Small intestine (tissue), 7 donors: Measurements from ENCODE around the gene NABP2. TPM values are rescaled to one million over a fixed set of nuclear protein-coding genes. Genes with fewer than 3 reads are reported as not detected.

Experiments used
- DNase-seq, 2 donors: peaks; one replicate each; pipeline versions ENCODE4 v3.0.0 to v3.0.0-alpha.2; 2013
- FAIRE-seq: peaks from 2 replicates; lab custom pipeline; 2012; peaks lifted over from hg19 to GRCh38; lab: Jason Lieb, UNC
- H3K27ac ChIP-seq, 3 donors: one replicate each; pipeline ENCODE4 v1.5.1; 2013; ENCODE audit warnings: low read length in 2 of 3, mild to moderate bottlenecking in 2 of 3, control low read depth in 1 of 3, inconsistent platforms in 1 of 3, low read depth in 1 of 3, moderate library complexity in 1 of 3
- H3K27me3 ChIP-seq, 3 donors: one replicate each; pipeline ENCODE4 v1.6.1; 2013; ENCODE audit warnings: low read length in 3 of 3, inconsistent platforms in 1 of 3; ENCODE audit not compliant: control insufficient read depth in 3 of 3, insufficient read depth in 3 of 3
- H3K36me3 ChIP-seq, 3 donors: one replicate each; pipeline ENCODE4 v1.6.1; 2013; ENCODE audit warnings: low read length in 3 of 3, inconsistent platforms in 1 of 3, low read depth in 1 of 3, mild to moderate bottlenecking in 1 of 3, moderate library complexity in 1 of 3; ENCODE audit not compliant: control insufficient read depth in 3 of 3, insufficient read depth in 2 of 3
- H3K4me1 ChIP-seq, 3 donors: one replicate each; pipeline ENCODE4 v1.6.1; 2013; ENCODE audit warnings: low read length in 2 of 3, inconsistent platforms in 1 of 3, low read depth in 1 of 3, mild to moderate bottlenecking in 1 of 3, moderate library complexity in 1 of 3; ENCODE audit not compliant: control insufficient read depth in 3 of 3, insufficient read depth in 2 of 3
- H3K4me3 ChIP-seq, 3 donors: one replicate each; pipeline ENCODE4 v1.5.1; 2013; ENCODE audit warnings: low read length in 3 of 3, control low read depth in 1 of 3, inconsistent platforms in 1 of 3, low read depth in 1 of 3, mild to moderate bottlenecking in 1 of 3, moderate library complexity in 1 of 3
- H3K9me3 ChIP-seq, 2 donors: one replicate each; pipeline ENCODE4 v1.6.1; 2013; ENCODE audit warnings: low read depth in 1 of 2, low read length in 1 of 2; ENCODE audit not compliant: control insufficient read depth in 2 of 2, insufficient read depth in 1 of 2
- WGBS, 3 donors: extraction: QIAGEN DNeasy Blood & Tissue Kit; methylation state at CpG; one replicate each; pipeline ENCODE4 v1.1.7; 2013; 5-methylcytosine and 5-hydroxymethylcytosine counted together
- polyA plus RNA-seq, 4 donors: library from polyadenylated mRNA; stranded (reverse) in 3 of 4; unstranded in 1 of 4; fragments of 200-250 nt in 3 of 4; fragments of 120-200 nt in 1 of 4; gene quantifications; one replicate each; pipeline versions ENCODE4 v1.2.1 to v1.2.3, GENCODE V29; 2013
- donor health status: healthy with polysubstance abuse.
- donor health status: control.
- donor health status: control.
- donor health status: Bipolar disorder and iron deficiency.
- donor health status: healthy.

Gene NABP2
- polyA plus RNA-seq, 4 donors: 28.7 to 47.4 (median 34.5) TPM

GRCh38 chr12:56229916-56230431, 5.8 kb downstream of the NABP2 start, which contains the start of gene SLC39A5:
TSS of gene SLC39A5 (plus strand) at chr12:56230051. CDS start at chr12:56231275, 1,224 bp downstream.
- Histone ChIP-seq H3K36me3 (peaks cover 0 to 30% (median 3%) of the 10 kb centered on the region in 3 donors), H3K4me3 (peak within 1 kb of the TSS in 2 of 3 donors; percentile 65 to 70), H3K27me3 (no peaks in the 10 kb centered on the region), H3K4me1 (peaks cover 0 to 28% (median under 1%) of the 10 kb centered on the region in 3 donors), H3K9me3 (no peaks in the 10 kb centered on the region), H3K27ac (peak within 1 kb of the TSS; percentile 89 to 91 (median 91))
- WGBS, 3 donors: 18 to 57% (median 19%) methylated on average over 4 of the region's 4 CpGs
- DNase-seq: peak; percentile 73 to 75
- no peak for FAIRE-seq

GRCh38 chr12:56230432-56231183, 6.5 kb downstream of the NABP2 start:
- Histone ChIP-seq H3K27ac (peak overlapping the region; percentile 89 to 91 (median 91)), H3K4me3 (peak overlapping the region in 2 of 3 donors; percentile 65 to 70)
- no peak for FAIRE-seq

GRCh38 chr12:56231184-56231582, 7.0 kb downstream of the NABP2 start:
- Histone ChIP-seq H3K9me3 (no peaks in the 10 kb centered on the region), H3K27me3 (no peaks in the 10 kb centered on the region), H3K36me3 (peaks cover under 1 to 32% (median 3%) of the 10 kb centered on the region in 3 donors), H3K4me3 (peak overlapping the region in 2 of 3 donors; percentile 65 to 70), H3K4me1 (peaks cover 0 to 25% (median 0%) of the 10 kb centered on the region in 3 donors), H3K27ac (peak overlapping the region; percentile 65 to 91 (median 84))
- DNase-seq (no peak), FAIRE-seq (no peak)
- WGBS, 3 donors: 31 to 61% (median 43%) methylated on average over 10 to 11 of the region's 11 CpGs

More at GRCh38 chr12:56230432-56231183, 6.5 kb downstream of the NABP2 start:
- no peaks in the 10 kb centered on the region for H3K27me3 ChIP-seq
- H3K4me1 ChIP-seq: peaks cover 0 to 25% (median 0%) of the 10 kb centered on the region in 3 donors
- peak; percentile 96 to 97 for DNase-seq
- peaks cover 0 to 32% (median 3%) of the 10 kb centered on the region in 3 donors for H3K36me3 ChIP-seq
- WGBS, 3 donors: 14 to 54% (median 34%) methylated on average over 8 of the region's 8 CpGs
- H3K9me3 ChIP-seq: no peaks in the 10 kb centered on the region

- H3K27ac ChIP-seq: no peak overlapping the region
- no peaks in the 10 kb centered on the region for H3K27me3 ChIP-seq
- DNase-seq (no peak), FAIRE-seq (no peak)
- H3K4me1 ChIP-seq: peaks cover 0 to 11% (median 0%) of the 10 kb centered on the region in 3 donors
- no peak overlapping the region for H3K4me3 ChIP-seq
- H3K36me3 ChIP-seq: peaks cover 1 to 62% (median 7%) of the 10 kb centered on the region in 3 donors
- 67 to 75% (median 75%) methylated on average over 16 of the region's 16 CpGs for WGBS, 3 donors
- no peaks in the 10 kb centered on the region for H3K9me3 ChIP-seq
Measured at GRCh38 chr12:56234746-56235436, 10.7 kb downstream of the NABP2 start.

- H3K9me3 ChIP-seq: no peaks in the 10 kb centered on the region
- WGBS, 3 donors: 90 to 95% (median 95%) methylated on average over 6 of the region's 6 CpGs
- peaks cover 3 to 73% (median 13%) of the 10 kb centered on the region in 3 donors for H3K36me3 ChIP-seq
- H3K27me3 ChIP-seq: no peaks in the 10 kb centered on the region
- FAIRE-seq: no peak
- H3K4me1 ChIP-seq: peaks cover 0 to 7% (median 0%) of the 10 kb centered on the region in 3 donors
- no peak overlapping the region for H3K27ac ChIP-seq
- no peak for DNase-seq
- H3K4me3 ChIP-seq: no peak overlapping the region
Measured at GRCh38 chr12:56236091-56236490, 11.9 kb downstream of the NABP2 start.

DNA sequence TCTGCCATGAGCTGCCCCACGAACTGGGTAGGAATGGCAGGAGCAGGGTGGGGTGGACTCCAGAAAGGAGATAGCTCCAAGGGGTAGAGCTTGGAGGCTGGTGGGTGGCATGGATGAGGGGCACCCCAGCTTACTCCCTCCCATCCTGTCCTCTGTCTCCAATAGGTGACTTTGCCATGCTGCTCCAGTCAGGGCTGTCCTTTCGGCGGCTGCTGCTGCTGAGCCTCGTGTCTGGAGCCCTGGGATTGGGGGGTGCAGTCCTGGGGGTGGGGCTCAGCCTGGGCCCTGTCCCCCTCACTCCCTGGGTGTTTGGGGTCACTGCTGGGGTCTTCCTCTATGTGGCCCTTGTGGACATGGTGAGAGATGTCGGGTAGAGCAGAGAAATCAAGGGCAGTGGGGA, 12.8 kb downstream of the NABP2 start:
- no peak overlapping the region for H3K4me3 ChIP-seq
- peaks cover 0 to 7% (median 0%) of the 10 kb centered on the region in 3 donors for H3K4me1 ChIP-seq
- 41 to 66% (median 63%) methylated on average over 3 to 5 of the region's 5 CpGs for WGBS, 3 donors
- no peak overlapping the region for H3K27ac ChIP-seq
- H3K9me3 ChIP-seq: no peaks in the 10 kb centered on the region
- FAIRE-seq (no peak), DNase-seq (no peak)
- H3K27me3 ChIP-seq: no peaks in the 10 kb centered on the region
- H3K36me3 ChIP-seq: peaks cover 3 to 82% (median 20%) of the 10 kb centered on the region in 3 donors

GRCh38 chr12:56237552-56237951, 13.4 kb downstream of the NABP2 start:
- FAIRE-seq (no peak), DNase-seq (no peak)
- no peaks in the 10 kb centered on the region for H3K27me3 ChIP-seq
- WGBS, 3 donors: 73 to 82% (median 78%) methylated on average over 10 to 11 of the region's 11 CpGs
- no peaks in the 10 kb centered on the region for H3K9me3 ChIP-seq
- peaks cover 0 to 4% (median 0%) of the 10 kb centered on the region in 3 donors for H3K4me1 ChIP-seq
- H3K36me3 ChIP-seq: peaks cover 3 to 85% (median 21%) of the 10 kb centered on the region in 3 donors
- H3K27ac ChIP-seq: no peak overlapping the region
- H3K4me3 ChIP-seq: no peak overlapping the region
